HG03571 (cell line): ENCODE data around the gene PRUNE2.
"Not testable (repeated sequence)": the region's sequence is repeated elsewhere in the genome, so short reads cannot be mapped to it uniquely, and the experiment has no call there.

Experiments
- ATAC-seq: cut with Tn5 transposase; IDR thresholded peaks from one replicate; pipeline ENCODE4 v1.9.1; 2021; ENCODE audit not compliant: unreplicated experiment

PRUNE2 gene

GRCh38 chr9:76605321-76605900 lies 300.5 kb downstream of the PRUNE2 start:
- ATAC-seq: peak; percentile 68

- ATAC-seq: no peak
Measured at GRCh38 chr9:76603931-76604570, 301.9 kb downstream of the PRUNE2 start.

DNA sequence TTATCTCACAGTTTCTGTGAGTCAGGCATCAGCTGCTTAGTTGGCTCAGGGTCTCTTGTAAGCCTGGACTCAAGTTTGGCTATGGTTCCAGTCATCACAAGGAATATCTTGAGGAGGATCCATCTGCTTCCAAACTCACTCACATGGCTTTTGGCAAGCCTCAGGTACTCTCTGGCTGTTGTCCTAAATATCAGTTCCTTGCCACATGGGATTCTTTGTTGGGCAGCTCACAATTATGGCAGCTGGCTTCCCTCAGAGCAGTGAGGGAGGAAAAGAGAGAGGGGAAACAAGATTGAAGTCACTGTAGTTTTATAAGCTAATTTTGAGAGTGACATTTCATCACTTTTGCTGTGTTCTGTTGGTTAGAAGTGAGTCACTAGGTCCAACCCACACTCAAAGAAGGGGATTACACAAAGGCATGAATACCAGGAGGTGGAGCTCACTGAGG lies 302.4 kb downstream of the PRUNE2 start:
- no peak for ATAC-seq

DNA sequence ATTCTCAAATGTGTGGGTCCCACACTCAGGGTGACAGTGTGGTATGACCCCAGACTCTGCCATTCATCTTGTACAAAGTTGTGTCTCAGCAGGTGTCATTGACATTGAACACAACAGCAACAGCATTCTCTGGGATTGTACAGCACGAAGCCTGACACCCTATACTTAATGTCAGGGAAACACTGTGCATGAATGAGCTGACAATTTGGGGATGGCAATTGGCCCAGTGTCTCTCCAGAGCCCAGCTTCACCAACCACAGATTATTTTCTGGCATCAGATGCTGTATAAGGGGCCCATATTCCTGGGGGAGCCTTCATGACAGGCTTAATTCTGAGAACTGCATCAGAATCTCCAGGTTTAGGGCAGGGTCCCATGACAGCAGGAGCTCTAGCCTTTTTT lies 303.7 kb downstream of the PRUNE2 start:
- ATAC-seq: no peak

DNA sequence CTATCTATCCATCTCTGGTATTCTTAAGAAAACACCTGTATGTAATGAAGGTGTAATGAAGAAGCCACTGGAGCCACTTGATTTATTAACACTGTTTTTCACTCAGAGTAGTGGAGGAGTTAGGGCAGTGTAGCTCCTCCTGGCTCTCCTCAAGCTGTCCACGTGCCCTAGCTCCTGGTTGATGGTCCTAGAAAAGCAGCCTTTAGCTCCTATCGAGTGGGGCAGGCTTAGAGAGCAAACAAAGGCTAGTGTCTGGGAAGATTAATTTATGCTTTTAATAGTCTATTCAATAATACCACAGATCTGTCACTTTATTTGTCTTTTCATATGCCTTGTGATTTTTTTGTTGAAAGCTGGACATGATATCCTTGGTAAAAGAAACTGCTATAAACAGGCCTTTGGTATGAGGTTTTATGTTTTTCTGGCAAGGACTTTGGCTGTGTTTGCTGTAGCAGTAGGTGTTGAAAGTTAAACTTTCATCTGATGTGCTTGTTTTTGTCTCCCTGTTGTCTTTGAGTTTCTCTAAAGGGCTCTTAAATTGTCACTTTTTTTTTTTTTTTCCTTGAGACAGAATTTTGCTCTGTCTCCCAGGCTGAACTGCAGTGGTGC lies 305.8 kb downstream of the PRUNE2 start:
- ATAC-seq: no peak

DNA sequence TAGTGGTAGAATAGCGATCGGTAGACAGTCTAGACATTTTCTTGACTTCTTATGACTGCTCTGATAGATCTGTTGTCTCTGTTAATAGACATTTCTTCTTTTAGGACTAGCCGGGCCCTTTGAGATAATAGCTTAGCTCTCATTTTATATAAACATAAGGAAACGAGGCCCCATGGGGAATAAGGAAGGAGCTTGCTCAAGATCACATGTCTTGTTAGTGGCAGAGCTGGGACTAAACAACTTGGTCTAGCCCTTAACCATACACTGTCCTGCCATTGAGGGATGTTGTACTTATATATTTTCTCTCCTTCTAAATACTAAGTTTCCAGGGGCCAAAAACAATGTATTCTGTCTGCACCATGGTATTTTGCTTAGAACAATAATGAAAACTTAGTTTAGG lies 306.9 kb downstream of the PRUNE2 start:
- no peak for ATAC-seq

GRCh38 chr9:76595645-76596044 lies 310.3 kb downstream of the PRUNE2 start:
- no peak for ATAC-seq

DNA sequence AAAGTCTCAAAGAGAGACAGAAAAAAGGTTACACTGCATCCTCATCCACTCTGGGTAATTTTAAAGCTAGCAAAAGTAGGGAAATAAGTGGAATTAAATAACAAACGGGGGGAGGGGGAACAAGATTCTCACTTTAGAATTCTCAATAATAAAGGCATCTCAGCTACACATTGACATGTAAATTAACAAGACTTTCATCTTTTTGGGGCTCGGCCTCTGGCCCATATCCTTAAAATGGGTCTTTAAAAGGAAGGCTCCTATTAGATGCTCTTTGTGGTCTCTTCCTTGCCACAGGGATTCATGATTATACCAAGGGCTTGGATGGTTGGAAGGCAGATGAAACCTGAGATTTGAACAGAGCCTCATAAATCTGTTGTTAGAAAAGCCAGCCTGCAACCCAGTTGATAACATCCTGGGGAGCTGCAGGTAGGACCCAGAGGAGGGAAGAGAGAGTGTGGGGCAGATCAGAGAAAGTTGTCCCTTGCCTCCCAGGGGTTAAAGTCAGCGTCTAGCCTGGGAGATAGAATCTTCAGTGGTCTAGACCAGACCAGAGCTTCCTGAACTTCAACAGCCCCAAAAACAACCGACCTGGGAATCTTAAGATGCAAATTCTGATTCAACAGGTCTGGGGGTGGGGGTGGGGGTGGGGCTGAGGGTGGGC lies 311.0 kb downstream of the PRUNE2 start:
- ATAC-seq: no peak

DNA sequence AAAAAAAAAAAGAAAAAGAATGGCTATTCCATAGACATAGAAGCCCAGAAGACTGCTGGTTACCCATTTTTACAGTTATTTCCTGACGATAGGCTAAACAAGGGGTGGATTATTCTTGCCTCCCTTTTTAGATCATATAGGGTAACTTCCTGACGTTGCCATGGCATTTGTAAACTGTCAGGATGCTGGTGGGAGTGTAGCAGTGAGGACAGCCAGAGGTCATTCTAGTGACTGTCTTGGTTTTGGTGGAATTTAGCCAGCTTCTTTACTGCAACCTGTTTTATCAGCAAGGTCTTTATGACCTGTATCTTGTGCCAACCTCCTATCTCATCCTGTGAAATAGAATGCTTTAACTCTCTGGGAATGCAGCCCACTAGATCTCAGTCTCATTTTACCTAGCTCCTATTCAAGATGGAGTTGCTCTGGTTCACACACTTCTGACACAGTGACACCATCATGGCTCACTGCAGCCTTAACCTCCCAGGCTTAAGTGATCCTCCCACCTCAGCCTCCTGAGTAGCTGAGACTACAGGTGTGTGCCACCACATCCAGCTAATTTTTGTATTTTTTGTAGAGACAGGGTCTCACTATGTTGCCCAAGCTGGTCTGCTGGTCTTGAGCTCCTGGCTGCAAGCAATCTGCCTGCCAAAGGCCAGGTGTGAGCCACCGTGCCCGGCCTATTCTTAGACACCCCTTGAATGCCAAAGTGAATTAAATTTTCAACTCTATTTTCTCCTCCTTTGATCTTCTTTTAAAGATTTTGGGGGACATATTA lies 311.8 kb downstream of the PRUNE2 start:
- ATAC-seq: not testable (repeated sequence)

DNA sequence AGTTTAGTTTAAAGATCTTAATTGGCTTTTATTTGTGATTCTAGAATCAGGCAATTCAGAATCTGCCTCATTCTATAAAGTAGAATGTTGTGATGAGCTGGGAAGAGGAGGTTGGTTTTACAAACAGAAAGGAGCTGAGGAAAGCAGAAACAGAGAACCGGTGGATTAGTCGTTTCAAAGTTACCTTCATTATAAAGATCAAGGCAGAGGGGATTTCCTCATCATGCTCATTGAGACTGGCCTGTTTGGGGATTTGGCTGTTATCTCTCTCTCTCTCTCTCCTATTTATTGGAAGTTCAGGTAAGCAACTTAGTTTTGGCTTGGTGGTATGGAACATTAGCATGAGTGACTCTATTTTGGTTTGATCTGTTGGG lies 313.0 kb downstream of the PRUNE2 start:
- ATAC-seq: no peak

DNA sequence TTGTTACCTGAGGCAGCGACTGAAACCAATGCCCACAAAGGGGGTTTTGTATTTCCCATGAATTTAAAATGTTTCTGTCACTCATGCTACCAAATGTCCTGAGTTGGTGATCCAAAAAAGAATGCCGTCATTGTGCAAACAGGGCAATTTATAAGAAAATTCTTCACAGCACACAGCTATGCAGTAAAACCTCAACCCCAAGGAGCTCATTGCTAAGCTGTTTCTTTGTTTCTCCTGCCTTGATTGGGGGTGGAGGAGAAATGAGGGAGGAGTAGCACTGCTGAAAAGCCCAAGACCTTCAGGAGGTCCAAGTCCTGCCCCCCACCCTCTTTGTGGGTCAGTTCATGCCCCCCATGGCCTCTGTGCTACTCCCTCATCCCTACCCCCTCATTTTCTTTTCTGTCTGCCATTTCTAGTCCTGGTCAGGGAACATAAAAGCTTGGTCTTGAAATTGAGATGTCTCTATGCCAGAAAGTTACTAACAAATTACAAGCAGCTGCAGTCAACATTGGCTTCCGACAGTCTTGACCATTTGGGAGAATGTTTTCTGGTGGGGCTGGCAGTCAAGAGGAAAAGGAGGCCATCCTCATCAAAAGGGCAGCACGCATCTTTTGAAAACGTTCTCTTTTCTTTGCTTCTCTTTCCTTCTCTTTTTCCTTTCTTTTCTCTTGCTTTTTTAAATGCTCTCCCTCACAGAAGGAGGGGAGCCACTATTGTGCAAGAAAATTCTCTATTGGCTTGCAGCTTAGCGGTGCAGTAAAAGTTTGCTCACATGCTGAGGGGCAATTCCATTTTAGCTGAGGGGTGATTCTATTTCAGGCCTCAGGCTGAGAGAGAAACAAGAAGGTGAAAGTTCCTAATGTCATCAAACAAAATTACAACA lies 313.6 kb downstream of the PRUNE2 start:
- ATAC-seq: no peak

DNA sequence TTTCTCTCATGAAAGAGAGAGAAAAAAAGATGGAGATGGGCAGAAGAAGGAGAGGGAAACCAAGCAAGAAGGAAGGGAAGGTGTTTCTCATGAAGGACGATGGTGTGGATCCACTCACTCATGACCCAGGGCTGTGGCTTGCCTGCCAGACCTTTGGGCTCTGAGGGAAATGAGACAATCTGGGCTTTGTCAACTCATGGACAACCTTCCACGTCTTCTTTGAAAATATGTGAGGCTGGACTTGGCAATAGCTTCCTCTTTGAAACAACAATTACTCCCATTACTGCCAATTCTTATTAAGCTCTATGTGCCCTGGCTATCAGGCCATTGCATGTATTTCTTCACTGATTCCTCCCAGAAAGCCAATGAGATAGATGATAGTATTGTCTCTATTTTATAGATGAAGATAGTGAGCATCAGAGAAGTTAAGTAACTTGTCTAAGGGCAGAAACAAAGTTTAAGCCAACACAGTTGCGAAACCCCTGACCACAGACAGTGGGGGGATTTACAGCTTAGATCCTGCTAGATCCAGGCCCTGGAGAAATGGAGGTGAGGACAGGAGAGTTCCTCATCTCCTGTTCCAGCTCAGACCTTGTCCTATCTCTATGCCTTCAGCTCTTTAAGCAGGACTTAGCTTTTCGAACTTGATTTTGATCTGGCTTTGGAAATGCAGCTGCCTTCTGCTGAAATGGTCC lies 314.5 kb downstream of the PRUNE2 start:
- ATAC-seq: no peak

DNA sequence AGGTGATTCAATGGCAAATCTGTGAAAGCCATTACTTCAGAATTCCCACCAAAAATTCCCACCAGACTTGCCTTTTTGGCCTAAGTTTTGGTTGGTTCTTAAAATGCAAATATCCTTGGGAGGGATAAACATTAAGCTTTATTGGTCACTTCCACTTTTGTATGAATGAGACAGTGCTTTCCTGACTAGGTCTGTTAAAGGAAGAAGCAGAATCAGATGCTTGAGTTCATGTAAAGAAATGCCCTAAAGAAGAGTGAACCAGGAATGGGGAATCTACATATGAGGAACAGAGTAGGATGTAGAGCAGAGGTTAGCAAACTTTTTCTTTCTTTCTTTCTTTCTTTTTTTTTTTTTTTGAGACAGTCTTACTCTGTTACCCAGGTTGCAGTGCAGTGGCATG lies 317.6 kb downstream of the PRUNE2 start:
- ATAC-seq: no peak

DNA sequence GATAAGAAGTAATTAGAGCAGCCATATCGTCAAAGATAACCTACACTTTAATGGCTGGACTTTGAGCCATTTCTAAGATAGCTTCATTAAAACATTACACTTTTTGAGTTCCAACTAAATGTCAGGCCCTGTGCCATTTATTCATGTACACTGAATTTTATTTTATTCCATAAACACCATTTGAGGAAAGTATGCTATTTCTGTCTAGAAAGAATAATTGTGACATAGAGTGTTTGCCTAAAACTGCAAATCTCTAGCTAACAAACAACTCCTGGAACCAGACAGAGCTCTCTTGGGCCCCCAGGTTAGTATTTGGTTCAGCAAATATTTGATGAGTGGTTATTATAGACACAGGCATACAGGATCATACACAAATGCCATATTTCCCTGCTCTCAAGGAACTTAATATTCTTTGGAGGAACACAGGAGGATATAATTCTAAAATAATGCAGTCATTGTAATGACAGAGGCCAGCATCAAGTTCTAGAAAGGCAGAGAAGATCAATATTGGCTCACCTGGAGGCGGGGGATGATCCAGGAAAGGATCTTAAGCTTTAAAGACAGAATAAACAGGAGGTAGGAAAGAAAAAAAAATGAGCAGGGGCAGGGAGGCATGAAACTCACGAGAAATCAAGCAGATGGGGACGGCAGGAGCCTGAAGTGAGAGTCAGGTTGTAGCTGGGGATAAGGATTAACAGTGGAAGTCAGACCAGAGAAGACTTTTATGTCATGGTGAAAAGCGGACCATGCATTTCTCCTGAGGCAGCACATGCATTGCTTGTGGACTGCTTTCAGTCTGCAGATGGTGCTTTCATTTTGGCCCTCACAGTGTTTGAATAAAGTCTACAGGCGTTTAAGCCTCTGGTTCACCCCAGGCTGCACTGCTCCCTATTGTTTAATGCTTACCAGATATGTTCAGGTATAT lies 319.3 kb downstream of the PRUNE2 start:
- ATAC-seq: no peak

DNA sequence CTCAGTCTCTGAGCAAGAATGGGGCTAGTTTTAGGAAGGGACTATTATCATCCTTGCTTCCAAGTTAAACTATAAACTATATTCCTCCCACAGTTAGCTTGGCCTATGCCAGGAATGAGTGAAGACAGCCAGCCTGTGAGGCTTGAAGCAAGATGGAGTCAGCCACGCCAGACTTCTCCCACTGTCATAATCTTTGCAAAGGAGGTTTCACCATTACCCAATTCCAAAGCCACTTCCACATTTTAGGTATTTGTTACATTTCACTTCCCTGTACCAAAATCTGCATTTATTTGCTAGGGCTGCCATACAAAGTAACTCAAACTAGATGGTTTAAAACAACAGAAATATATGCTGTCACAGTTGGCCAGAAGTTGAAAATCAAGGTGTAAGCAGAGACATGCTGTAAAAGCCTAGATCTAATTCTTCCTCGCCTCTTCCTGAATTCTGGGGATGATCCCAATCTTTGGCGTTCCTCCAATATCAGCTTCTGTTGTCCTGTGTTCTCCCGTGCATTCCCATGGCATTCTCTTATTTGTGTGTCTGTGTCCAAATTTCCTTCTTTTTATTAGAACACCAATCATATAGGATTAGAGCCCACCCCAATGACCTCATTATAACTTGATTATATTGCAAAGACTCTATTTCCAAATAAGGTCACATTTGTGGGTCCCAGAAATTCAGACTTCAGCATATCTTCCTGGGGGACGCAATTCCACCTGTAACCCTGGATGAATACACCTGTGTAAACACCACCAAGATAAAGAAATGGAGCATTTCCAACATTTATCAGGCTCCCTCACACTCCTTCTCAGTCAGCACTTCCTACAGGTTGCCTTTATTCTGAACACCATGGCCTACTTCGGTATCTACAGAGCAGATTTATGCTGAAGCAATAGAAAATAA lies 320.2 kb downstream of the PRUNE2 start:
- no peak for ATAC-seq

GRCh38 chr9:76583256-76583655 lies 322.7 kb downstream of the PRUNE2 start:
- ATAC-seq: no peak

DNA sequence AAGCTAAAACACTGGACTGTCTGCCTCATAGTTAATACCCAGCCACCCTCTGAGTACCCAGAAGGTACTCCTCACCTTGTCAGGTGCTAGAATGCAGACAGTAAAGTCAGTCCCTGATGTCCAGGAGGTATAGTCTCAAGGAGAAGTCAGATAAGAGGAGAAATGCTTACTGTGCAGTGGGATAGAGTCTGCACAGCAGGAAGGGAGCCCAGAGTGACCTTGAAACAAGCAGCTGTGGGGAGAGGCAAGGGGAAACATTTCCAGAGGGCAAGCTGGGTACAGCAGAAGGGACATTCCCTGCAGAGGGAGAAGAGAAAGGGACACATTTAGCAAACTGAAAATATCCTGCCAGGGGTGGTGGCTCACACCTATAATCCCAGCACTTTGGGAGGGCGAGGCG lies 324.2 kb downstream of the PRUNE2 start:
- no peak for ATAC-seq

GRCh38 chr9:76580820-76581219 lies 325.1 kb downstream of the PRUNE2 start:
- no peak for ATAC-seq
